HG02840 (cell line): Measurements from ENCODE around the gene OPHN1.
"Not testable (repeated sequence)": the region's sequence is repeated elsewhere in the genome, so short reads cannot be mapped to it uniquely, and the experiment has no call there.

Experiments
- ATAC-seq: cut with Tn5 transposase; IDR thresholded peaks from one replicate; pipeline ENCODE4 v1.9.1; 2021; ENCODE audit warnings: mild to moderate bottlenecking, moderate library complexity, moderate number of reproducible peaks; ENCODE audit not compliant: unreplicated experiment, low FRiP score

OPHN1 gene

DNA sequence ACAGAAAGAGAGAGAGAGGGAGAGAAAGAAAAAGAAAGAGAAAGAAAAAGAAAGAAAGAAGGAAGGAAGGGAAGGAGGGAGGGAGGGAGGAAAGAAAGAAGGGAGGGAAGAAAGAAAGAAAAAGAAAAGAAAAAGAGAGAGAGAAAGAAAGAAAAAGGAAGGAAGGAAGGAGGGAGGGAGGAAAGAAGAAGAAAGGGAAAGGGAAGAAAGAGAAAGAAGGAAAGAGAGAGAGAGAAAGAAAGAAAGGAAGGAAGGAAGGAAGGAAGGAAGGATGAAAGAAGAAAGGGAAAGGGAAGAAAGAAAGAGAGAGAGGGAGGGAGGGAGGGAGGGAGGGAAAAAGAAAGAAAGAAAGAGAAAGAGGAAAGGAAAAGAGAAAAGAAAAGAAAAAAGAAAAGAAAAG lies 10.8 kb downstream of the OPHN1 start:
- no peak for ATAC-seq

DNA sequence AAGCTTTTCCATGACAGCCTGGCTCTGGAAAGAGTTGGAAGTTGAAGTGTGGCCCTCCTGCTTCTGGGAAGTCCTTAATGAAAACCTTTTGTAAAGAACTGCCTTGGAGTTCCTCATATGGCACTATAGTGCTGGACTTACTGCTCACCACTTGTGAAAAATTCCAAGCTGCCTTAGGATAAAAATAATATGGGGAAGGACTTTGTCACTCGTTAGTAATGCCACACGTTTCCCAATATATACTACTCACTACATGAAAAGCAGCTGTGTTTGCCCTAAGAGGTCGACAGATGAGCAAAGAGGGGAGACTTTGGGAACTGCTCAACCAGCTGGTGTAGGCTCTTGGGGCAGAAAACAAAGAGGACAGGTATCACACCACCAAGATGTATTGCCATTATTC lies 11.7 kb downstream of the OPHN1 start:
- no peak for ATAC-seq

DNA sequence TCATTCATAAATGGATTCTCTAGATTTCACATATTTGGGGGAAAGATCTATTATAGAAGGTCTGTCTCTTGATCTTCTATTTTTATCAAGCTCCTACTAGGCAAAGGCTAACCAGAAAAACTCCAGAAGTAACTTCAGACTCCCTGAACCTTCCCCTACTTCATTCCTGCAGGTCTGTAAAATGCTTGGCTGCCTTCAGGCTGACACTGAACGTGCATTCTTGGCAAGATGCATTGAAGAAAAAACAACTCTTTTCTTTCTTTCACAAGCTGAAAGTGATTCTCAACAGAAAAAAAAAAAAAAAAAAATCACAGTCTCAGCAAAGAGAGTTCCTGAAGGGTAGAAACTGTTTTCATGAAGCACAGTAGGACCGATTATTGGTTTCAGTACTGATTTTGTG lies 12.7 kb downstream of the OPHN1 start:
- no peak for ATAC-seq

DNA sequence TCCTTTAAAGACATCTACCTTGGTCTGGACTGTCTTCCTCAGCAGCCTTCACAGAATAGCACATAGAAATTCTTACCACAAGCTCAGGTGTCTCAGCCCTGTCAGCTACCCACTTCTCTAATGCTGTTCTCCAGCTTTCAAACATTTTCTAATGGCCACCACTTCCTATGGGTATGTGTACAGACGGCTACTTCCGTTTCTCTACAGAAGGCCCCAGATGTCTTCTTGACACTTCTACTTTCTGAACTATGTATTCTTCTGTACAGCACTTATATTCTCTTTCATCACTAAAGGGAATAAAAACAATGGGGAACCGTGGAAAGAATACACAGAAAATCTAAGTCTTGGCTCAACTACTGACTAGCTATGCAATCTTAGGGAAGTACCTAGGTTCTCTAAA lies 13.3 kb downstream of the OPHN1 start:
- no peak for ATAC-seq

DNA sequence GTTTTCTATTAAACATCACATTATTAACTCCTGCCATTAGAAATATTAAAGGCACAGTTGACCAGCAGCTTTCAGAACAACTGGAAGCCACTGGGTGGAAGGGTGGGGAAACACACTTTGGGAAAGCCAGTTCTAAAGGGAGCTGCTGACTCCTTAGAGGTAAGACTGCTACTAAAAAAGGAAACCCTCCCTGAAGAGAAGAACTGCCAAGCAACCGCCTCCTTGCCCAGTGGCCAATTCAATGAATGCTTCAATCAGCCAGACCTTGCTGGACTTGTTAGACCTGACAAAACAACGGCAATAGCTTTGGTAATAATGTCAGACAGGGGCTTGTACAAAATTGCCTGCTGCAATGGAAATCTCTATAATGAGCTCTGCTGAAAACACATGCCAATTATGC lies 15.6 kb downstream of the OPHN1 start:
- no peak for ATAC-seq

DNA sequence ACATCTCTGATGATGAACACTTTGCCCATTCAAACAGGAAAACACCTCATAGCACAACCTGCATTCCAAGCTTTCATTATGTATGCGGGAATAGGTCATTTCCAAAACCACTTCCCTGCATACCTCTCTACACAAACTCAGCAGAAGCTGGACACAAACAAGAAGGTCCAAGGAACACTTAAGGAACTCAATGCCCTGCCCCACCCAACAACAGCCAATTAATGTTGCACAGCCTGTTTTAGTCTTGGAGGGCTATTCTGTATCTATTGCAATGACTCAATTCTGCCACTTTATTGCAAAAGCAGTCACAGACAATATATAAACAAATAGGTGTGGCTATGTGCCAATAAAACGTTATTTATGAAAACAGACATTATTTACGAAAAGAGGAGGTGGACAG lies 16.7 kb downstream of the OPHN1 start:
- ATAC-seq, result no peak

DNA sequence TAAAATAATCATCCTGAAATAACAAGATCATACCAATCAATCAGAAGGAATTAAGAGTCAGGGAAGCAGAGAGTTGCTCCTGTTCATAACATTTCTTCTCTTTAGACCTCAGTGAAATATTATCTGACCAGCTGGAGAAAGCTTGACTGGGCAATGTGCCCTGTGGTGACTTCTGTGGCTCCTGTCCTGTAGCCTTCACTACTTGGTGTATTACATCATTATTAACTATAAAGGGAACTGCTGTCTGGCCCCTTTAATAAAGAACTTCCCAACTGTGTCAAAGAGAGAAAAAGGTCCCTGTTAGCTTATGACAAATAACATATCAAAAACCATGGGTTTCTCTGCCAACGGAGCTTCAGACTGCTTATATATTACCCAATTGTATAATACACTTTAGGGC lies 18.0 kb downstream of the OPHN1 start:
- no peak for ATAC-seq

DNA sequence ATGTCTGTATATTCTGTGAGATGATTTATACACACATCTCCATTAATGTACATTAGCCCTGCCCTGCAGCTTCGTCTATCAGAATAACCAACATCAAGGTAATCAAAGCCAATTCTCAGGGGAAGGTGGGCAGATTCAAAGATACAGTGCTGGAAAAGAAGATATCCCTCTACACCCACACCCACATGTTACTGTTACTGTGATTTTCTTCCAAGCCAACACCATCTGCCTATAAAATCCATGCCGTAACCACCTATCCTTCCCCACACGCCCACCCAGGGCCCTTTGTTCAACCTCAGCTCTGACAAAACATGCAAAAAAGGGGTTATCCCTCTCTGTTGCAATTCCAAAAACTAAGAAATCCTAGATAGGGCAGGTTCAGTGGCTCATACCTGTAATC lies 20.0 kb downstream of the OPHN1 start:
- no peak for ATAC-seq

DNA sequence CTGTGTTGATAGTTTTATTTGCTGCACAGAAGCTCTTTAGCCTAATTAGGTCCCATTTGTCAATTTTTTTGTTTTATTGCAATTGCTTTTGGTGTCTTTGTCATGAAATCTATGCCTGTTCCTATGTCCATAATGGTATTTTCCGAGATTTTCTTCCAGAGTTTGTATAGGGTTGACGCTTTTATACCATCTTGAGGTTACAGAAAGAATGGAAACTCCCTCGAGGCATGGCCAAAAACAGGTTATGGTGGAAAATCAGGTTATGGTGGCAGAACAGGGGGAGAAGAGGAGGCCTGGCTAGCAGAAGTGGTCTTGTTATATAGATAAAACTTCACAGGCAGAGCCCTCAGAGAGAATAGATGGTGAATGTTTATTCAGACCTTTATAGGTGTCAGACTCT lies 21.6 kb downstream of the OPHN1 start:
- no peak for ATAC-seq

DNA sequence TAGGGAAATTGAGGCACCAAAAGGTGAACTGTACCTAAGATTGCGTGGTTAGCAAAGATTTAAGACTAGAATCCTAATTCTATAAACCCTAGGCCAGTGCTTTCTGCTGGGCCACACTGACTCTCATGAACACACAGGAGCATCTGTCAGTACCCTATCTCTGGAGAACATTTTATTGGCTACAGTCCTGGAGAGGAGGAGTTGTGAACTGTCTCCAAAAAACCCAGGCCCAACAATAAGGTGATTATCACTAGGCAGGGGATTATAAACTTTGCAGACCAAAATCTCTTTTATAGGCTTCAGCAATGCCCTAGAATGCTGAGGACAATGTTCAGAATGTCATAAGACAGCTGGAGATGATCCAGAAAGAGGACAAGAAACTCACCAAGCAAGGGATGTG lies 24.1 kb downstream of the OPHN1 start:
- ATAC-seq, result no peak

DNA sequence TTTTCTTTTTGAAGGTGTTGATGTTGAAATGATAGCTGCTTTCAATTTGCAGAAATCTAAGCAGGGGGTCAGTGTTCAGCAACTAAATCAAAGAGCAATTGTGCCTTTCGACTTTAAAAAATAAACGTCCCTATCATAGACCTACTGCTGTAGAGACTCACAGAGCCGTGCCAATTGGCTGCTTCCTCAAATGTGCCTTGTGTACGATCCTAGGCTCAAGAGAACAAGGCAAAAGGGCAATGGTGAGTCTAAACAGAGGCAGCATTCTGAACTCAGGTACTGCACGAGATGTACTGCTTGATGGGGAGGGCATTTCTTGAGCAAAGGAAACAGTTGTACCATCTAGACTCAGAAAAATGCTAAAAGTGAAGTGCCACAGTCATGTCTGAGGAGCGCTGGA lies 29.8 kb downstream of the OPHN1 start:
- no peak for ATAC-seq

DNA sequence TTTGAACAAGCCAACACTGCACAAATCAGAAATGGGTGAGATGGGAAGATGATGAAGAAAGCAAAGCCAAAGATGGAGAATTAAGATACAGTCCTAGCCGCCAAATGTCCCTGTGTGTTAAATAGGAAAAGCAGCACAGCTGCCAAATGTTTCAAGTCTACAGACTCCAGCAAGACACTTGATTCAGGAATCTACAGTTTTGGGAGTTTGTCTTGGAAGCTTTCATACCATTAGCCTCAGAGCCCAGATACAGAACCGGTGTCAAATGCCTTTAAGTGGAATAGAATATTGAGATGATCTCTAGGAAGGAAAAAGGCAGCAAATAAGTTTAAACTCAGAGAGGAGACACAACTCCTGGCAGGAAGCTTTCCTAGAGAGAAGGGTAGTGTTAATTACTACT lies 30.3 kb downstream of the OPHN1 start:
- no peak for ATAC-seq

DNA sequence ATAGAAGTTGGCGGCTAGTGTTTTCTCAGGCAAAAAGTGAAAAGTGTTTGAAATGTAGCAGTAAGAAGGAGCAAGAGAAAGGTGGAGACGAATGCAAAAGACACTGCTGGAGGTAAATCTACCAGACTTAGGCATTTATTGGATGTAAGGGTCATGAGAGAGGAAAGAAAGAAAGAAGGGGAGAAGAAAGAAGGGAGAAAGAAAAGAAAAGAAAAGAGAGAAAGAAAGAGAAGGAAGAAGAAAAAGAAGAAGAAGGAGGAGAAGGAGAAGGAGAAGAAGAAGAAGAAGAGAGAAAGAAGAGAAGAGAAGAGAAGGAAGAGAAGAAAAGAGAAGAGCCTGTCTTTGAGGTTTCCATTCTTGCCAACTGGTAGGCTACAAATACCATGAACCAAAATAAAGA lies 31.2 kb downstream of the OPHN1 start:
- ATAC-seq, result no peak

DNA sequence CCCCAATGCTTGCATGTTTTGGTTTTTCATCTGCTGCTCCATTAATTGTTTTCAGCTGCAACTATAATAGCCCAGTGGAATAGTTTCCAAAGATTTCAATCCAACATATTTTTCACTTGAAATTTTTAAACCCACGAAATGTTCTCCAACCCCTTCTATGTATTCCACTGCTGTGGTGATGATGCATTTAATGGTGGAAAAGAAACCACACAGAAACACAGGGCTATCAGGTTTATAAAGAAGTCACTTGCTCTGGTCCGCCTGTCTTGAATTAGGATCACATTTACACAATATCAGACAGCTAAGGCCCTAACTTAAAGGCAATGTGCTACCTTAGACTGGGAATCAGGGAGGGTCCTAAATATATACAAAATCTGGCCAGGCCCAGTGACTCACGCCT lies 35.0 kb downstream of the OPHN1 start:
- ATAC-seq, result no peak

DNA sequence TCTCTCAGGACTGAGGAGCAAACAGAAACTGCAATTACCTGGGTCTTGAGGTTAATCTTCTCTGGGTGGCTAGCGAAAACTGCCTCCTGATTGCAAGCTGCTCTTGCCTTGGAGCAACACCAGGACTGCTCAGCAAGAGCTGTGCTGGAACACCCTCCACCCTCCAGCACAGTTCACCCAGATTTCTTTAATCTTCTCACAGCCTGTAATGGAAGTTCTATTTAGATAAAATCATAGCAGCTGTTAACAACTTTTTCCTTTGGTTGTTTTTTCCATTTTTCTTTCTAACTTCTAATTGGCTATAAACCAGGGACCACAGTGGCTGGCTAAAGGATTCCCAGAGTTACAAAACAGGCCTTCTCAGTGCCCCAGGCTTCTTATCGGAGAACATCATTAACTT lies 36.3 kb downstream of the OPHN1 start:
- no peak for ATAC-seq

DNA sequence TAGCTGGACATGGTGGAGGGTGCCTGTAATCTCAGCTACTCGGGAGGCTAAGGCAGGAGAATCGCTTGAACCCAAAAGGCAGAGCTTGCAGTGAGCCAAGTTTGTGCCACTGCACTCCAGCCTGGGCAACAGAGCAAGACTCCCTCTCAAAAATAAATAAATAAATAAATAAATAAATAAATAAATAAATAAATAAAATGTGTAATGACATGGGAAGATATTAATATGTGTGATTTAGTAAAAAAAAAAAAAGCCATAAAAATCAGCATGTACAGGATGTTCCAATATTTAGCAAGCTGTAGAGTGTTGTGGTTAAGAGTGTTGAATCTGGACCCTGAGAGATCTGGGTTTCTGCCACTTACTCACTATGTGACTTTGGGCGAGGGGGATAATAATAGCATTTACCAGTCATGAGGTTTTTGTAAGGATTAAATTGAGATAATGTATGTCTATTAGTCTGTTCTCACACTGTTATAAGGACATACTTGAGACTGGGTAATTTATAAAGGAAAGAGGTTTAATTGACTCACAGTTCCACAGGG lies 43.8 kb downstream of the OPHN1 start:
- ATAC-seq, result not testable (repeated sequence)

DNA sequence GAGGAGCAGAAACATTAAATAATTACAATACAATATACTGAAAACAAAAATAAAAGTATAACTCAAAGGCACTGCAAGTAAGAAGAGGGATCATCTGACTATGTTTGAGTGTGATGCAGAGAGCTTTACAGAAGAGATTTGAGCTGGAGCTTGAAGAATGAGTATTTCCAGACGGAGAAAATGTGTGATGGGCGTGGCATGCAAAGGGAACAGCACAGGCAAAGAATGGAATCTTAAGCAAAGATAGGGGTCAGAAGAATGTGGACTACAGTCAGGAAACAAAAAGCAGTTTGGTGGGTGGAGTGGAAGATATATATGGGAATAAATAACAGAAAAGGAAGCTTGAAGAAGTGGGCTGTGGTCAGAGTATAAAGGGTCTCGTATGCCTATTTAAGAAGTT lies 45.5 kb downstream of the OPHN1 start:
- ATAC-seq, result no peak

DNA sequence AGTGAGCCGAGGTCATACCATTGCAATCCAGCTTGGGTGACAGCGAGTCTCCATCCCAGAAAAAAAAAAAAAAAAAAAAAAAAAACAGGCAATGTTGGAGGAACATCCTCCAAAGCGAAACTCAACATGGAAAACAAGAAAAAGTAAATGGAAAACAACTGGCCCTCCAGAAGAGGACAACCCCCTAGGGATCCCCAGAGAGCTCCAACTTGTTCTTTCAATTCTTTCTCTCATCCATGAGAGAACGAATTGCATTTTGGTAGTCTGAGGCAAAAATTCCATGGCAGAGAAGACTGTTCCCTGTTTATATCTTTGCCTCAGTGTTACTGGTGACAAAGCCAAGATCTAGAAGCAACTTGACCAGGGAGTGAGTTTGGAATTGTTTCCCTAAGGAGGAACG lies 49.8 kb downstream of the OPHN1 start:
- no peak for ATAC-seq

DNA sequence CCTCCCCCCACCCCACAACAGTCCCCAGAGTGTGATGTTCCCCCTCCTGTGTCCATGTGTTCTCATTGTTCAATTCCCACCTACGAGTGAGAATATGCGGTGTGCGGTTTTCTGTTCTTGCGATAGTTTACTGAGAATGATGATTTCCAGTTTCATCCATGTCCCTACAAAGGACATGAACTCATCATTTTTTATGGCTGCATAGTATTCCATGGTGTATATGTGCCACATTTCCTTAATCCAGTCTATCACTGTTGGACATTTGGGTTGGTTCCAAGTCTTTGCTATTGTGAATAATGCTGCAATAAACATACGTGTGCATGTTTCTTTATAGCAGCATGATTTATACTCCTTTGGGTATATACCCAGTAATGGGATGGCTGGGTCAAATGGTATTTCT lies 55.7 kb downstream of the OPHN1 start:
- ATAC-seq, result not testable (repeated sequence)

DNA sequence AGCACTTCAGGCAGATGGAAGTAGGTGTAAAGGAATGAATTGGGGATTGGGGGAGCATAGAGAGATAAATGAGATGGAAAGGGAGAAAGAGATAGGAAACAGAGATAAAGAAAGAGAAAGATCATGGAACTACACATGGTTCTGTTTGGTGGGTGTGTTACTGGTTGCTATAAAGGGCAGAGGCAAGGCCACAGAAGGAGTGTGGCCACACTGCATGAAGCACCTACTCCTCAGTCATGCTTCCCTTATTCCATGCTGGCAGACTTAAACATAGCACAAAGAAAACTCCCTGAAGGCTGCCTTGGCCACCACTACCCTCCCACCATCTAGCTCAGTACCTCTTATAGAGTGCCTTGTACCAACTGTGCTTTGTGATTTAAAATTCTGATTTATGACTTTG lies 56.9 kb downstream of the OPHN1 start:
- ATAC-seq, result no peak

DNA sequence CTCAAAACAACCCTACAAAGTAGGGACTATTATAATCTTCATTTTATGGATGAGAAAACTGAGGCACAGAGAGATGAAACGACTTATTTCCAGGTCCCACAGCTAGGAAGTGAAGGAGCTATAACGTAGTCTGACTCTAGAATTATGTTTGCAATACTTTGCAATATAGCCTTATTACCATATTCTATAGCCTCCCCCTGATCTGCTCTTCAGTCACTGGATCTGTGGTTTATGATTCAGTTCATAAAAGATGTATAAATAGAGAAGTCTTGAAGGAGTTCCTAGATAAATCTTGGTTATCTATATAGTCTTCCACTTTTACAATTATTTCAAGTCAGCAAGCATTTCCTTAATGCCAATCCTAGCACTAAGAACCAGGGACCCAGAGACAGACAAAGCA lies 57.5 kb downstream of the OPHN1 start:
- no peak for ATAC-seq

DNA sequence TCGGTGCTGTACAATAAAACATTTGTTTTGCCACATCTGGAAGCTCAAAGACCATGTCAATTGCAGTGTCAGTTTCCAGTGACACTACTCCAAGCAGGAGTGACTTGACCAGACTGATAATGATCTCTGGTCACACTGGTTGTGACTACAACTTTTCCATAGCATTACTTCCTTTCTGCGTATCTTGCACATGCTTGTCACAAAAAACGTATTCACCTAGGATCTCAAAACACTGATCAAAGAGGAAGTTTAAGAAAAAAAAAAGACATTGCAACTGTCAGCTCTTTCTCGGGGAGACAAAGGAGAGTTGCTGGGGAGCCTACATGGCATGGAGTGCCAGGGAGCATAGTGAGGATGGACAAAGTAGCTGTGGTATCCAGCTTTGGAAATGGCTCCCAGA lies 60.6 kb downstream of the OPHN1 start:
- ATAC-seq, result no peak

DNA sequence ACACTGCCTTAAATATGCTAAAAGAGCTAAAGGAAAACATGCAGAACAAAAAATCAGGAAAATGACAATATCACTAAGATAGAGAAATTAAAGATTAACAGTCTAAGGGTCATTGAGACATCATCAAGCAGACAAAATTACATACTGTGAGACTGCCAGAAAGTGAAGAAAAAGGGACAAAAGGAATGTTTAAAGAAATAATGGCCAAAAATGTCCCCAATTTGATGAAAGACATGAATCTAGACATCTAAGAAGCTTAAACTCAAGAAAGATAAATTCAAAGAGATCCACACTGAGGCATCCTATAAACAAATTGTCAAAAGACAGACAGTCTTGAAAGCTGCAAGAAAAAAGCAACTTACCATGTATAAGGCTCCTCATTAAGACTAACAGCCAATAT lies 63.7 kb downstream of the OPHN1 start:
- no peak for ATAC-seq
